Liver (tissue), 9 donors: ENCODE data around the gene CTSH. TPM values are rescaled to one million over a fixed set of nuclear protein-coding genes. Genes with fewer than 3 reads are reported as not detected.
"Not testable (repeated sequence)": the region's sequence is repeated elsewhere in the genome, so short reads cannot be mapped to it uniquely, and the experiment has no call there.

Experiments
- DNase-seq: peaks from one replicate; pipeline ENCODE4 v3.0.0-alpha.2; 2017; ENCODE audit warnings: low spot score
- H3K27ac ChIP-seq, 2 donors: one replicate each; pipeline ENCODE4 v1.7.0; 2013; ENCODE audit warnings: inconsistent platforms in 2 of 2, low read length in 2 of 2, control low read depth in 1 of 2, low read depth in 1 of 2, mild to moderate bottlenecking in 1 of 2
- H3K27me3 ChIP-seq, 4 donors: one replicate each; pipeline versions ENCODE4 v1.6.1 to v1.7.0; 2013; ENCODE audit warnings: low read length in 3 of 4, inconsistent platforms in 1 of 4, mild to moderate bottlenecking in 1 of 4, moderate library complexity in 1 of 4; ENCODE audit not compliant: control insufficient read depth in 4 of 4, insufficient read depth in 4 of 4
- H3K36me3 ChIP-seq, 4 donors: one replicate each; pipeline versions ENCODE4 v1.6.1 to v1.7.0; 2013; ENCODE audit warnings: low read length in 3 of 4, mild to moderate bottlenecking in 3 of 4, low read depth in 1 of 4, moderate library complexity in 1 of 4; ENCODE audit not compliant: control insufficient read depth in 4 of 4, insufficient read depth in 3 of 4
- H3K4me1 ChIP-seq, 4 donors: one replicate each; pipeline versions ENCODE4 v1.6.1 to v1.7.0; 2013; ENCODE audit warnings: low read length in 3 of 4, mild to moderate bottlenecking in 3 of 4, moderate library complexity in 1 of 4; ENCODE audit not compliant: control insufficient read depth in 4 of 4, insufficient read depth in 4 of 4
- H3K4me3 ChIP-seq, 3 donors: one replicate each; pipeline versions ENCODE4 v1.6.1 to v1.7.0; 2013; ENCODE audit warnings: low read length in 3 of 3, control low read depth in 1 of 3, low read depth in 1 of 3, mild to moderate bottlenecking in 1 of 3
- H3K9ac ChIP-seq, 2 donors: one replicate each; pipeline ENCODE4 v1.7.0; 2013; ENCODE audit warnings: low read length in 2 of 2, mild to moderate bottlenecking in 2 of 2, moderate library complexity in 2 of 2, control low read depth in 1 of 2, low read depth in 1 of 2
- H3K9me3 ChIP-seq, 4 donors: one replicate each; pipeline versions ENCODE4 v1.6.1 to v1.7.0; 2013; ENCODE audit warnings: low read length in 3 of 4; ENCODE audit not compliant: control insufficient read depth in 4 of 4
- EGR1 ChIP-seq, 2 donors: IDR thresholded peaks; 2 replicates each; pipeline ENCODE4 v1.6.1; 2016 to 2018; ENCODE audit warnings: antibody characterized with exemption in 2 of 2, low read depth in 2 of 2
- FOXA2 ChIP-seq: IDR thresholded peaks from 2 replicates; pipeline ENCODE4 v1.6.1; 2016; ENCODE audit warnings: antibody characterized with exemption
- GABPA ChIP-seq, 2 donors: IDR thresholded peaks in 1 of 2; conservative IDR thresholded peaks in 1 of 2; 2 replicates each; pipeline ENCODE4 v1.6.1; 2016; ENCODE audit warnings: antibody characterized with exemption in 2 of 2, mild to moderate bottlenecking in 1 of 2, moderate library complexity in 1 of 2
- HNF4A ChIP-seq, 2 donors: conservative IDR thresholded peaks; 2 replicates each; pipeline ENCODE4 v1.6.1; 2016; ENCODE audit warnings: antibody characterized with exemption in 2 of 2, mild to moderate bottlenecking in 2 of 2
- HNF4G ChIP-seq: IDR thresholded peaks from 2 replicates; pipeline ENCODE4 v1.6.1; 2016; ENCODE audit warnings: antibody characterized with exemption
- JUND ChIP-seq, 2 donors: IDR thresholded peaks; 2 replicates each; pipeline ENCODE4 v1.6.1; 2016; ENCODE audit warnings: antibody characterized with exemption in 2 of 2
- NR2F2 ChIP-seq: IDR thresholded peaks from 2 replicates; pipeline ENCODE4 v1.6.1; 2016; ENCODE audit warnings: antibody characterized with exemption
- RAD21 ChIP-seq, 2 donors: IDR thresholded peaks; 2 replicates each; pipeline ENCODE4 v1.6.1; 2016; ENCODE audit warnings: antibody characterized with exemption in 2 of 2, mild to moderate bottlenecking in 2 of 2
- RXRA ChIP-seq, 2 donors: IDR thresholded peaks; 2 replicates each; pipeline ENCODE4 v1.6.1; 2017 to 2018; ENCODE audit warnings: antibody characterized with exemption in 2 of 2, mild to moderate bottlenecking in 1 of 2
- SP1 ChIP-seq: IDR thresholded peaks from 2 replicates; pipeline ENCODE4 v1.6.1; 2018; ENCODE audit warnings: antibody characterized with exemption, mild to moderate bottlenecking
- TAF1 ChIP-seq: conservative IDR thresholded peaks from 2 replicates; pipeline ENCODE4 v1.6.1; 2016; ENCODE audit warnings: antibody characterized with exemption, mild to moderate bottlenecking
- YY1 ChIP-seq: IDR thresholded peaks from 2 replicates; pipeline ENCODE4 v1.6.1; 2016; ENCODE audit warnings: antibody characterized with exemption, mild to moderate bottlenecking
- WGBS: extraction: QIAGEN DNeasy Blood & Tissue Kit; methylation state at CpG from one replicate; pipeline ENCODE4 v1.1.7; 2013; 5-methylcytosine and 5-hydroxymethylcytosine counted together
- polyA plus RNA-seq, 2 donors: library from polyadenylated mRNA; stranded (reverse) in 1 of 2; unstranded in 1 of 2; fragments of 200-250 nt in 1 of 2; fragments of >200 nt in 1 of 2; fragmentation: Nextera tagmentation in 1 of 2; extraction: Ambion mirVana in 1 of 2; gene quantifications; one replicate each; pipeline versions ENCODE4 v1.2.1 to v1.2.3, GENCODE V29; 2013 to 2015
- total RNA-seq, 2 donors: library from RNA; depleted of rRNA; stranded (reverse); fragments of >200 nt; gene quantifications; one replicate each; pipeline ENCODE4 v1.2.3, GENCODE V29; 2014
- TF ChIP-seq, protein P1 (sequence below): IDR thresholded peaks from 2 replicates; pipeline ENCODE4 v1.6.1; 2016; ENCODE audit warnings: antibody characterized with exemption, mild to moderate bottlenecking
- TF ChIP-seq, protein P2 (sequence below): IDR thresholded peaks from 2 replicates; pipeline ENCODE4 v1.6.1; 2016; ENCODE audit warnings: antibody characterized with exemption
- TF ChIP-seq, protein P3 (sequence below): fragments of 150-350 bp; IDR thresholded peaks from 2 replicates; pipeline ENCODE4 v1.5.1; 2017; ENCODE audit warnings: improper control_type of control experiment, low read depth, low read length; ENCODE audit not compliant: missing input control
- TF ChIP-seq, protein P4 (sequence below): IDR thresholded peaks from 2 replicates; pipeline ENCODE4 v1.6.1; 2016; ENCODE audit warnings: antibody characterized with exemption
- donor health status: healthy.
- donor health status: healthy.
- donor health status: healthy.
- donor health status: healthy.
- donor health status: healthy.

Gene CTSH
- total and polyA plus RNA-seq, 4 donors: 46.3 to 162 (median 95.8) TPM

DNA sequence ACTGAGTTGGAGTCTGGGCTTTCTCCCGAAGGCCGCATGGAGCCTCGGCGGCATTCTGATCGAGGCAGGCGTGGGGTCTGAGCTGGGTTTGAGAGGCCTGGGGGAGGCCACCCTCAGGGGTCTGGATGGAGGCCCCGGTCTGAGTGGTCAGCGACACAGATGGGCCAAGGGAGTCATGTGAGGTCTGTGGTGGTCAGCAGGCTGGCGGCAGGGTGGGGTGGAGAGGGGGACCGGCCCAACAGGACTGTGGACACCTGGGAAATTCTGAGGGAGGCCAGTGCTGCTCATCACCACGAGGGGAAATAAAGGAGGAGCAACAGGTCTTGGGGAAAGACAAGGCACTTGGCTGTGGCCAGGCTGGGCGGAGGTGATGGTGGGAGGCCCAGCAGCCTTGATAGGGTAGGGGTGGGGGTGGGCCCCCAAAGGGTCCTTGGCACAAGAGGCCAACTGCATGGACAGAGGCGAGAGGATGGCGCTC, 16.2 kb downstream of the CTSH start:
- H3K36me3 ChIP-seq: peaks cover 11 to 47% (median 21%) of the 10 kb centered on the region in 4 donors
- TF ChIP-seq RXRA (IDR thresholded peaks at IDR 0.05) (no peak), SP1 (no peak)
- no peak overlapping the region for H3K4me3 ChIP-seq
- H3K4me1 ChIP-seq: peaks cover 3 to 18% (median 8%) of the 10 kb centered on the region in 4 donors
- H3K27ac ChIP-seq: no peak overlapping the region
- H3K9me3 ChIP-seq: no peaks in the 10 kb centered on the region
- H3K27me3 ChIP-seq: no peaks in the 10 kb centered on the region
- H3K9ac ChIP-seq: no peak overlapping the region
- no peak for DNase-seq
- WGBS: 94% methylated on average over 14 of the region's 14 CpGs

DNA sequence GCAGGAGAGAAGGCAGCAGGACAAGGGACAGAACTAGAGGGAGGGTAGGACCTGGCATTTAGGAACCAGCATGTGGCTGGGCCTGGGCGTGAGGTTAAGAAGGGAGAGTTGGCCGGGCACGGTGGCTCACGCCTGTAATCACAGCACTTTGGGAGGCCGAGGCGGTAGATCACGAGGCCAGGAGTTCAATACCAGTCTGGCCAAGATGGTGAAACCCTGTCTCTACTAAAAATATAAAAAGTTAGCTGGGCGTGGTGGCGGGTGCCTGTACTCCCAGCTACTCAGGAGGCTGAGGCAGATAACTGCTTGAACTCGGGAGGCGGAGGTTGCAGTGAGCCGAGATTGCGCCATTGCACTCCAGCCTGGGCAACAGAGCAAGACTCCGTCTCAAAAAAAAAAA, 16.7 kb downstream of the CTSH start:
- DNase-seq, H3K9ac ChIP-seq, H3K27me3 ChIP-seq, H3K27ac ChIP-seq, H3K9me3 ChIP-seq, H3K4me3 ChIP-seq: not testable (repeated sequence)
- Histone ChIP-seq H3K4me1 (peaks cover 0 to 13% (median 5%) of the 10 kb centered on the region in 4 donors), H3K36me3 (peaks cover 11 to 47% (median 23%) of the 10 kb centered on the region in 4 donors)
- WGBS: 96% methylated on average over 14 of the region's 14 CpGs

GRCh38 chr15:78927077-78927790, 17.6 kb downstream of the CTSH start:
- no peaks in the 10 kb centered on the region for H3K27me3 ChIP-seq
- H3K4me3 ChIP-seq: no peak overlapping the region
- H3K9ac ChIP-seq: no peak overlapping the region
- no peak for DNase-seq
- H3K36me3 ChIP-seq: peaks cover 11 to 53% (median 30%) of the 10 kb centered on the region in 4 donors
- H3K27ac ChIP-seq: no peak overlapping the region
- no peaks in the 10 kb centered on the region for H3K9me3 ChIP-seq
- 89% methylated on average over 17 of the region's 17 CpGs for WGBS
- TF ChIP-seq RAD21 (IDR thresholded peaks at IDR 0.05) (no peak), EGR1 (IDR thresholded peaks at IDR 0.05; ENCODE audit: low read depth in 2 of 2) (no peak), SP1 (no peak), GABPA (IDR thresholded peaks at IDR 0.05 in 1 of 2, conservative IDR thresholded peaks at IDR 0.05 in 1 of 2) (no peak), TAF1 (no peak), RXRA (IDR thresholded peaks at IDR 0.05) (no peak), YY1 (no peak), NR2F2 (no peak), JUND (IDR thresholded peaks at IDR 0.05) (no peak), FOXA2 (no peak), HNF4G (no peak), HNF4A (conservative IDR thresholded peaks at IDR 0.05) (no peak)
- TF ChIP-seq, protein P1, sequence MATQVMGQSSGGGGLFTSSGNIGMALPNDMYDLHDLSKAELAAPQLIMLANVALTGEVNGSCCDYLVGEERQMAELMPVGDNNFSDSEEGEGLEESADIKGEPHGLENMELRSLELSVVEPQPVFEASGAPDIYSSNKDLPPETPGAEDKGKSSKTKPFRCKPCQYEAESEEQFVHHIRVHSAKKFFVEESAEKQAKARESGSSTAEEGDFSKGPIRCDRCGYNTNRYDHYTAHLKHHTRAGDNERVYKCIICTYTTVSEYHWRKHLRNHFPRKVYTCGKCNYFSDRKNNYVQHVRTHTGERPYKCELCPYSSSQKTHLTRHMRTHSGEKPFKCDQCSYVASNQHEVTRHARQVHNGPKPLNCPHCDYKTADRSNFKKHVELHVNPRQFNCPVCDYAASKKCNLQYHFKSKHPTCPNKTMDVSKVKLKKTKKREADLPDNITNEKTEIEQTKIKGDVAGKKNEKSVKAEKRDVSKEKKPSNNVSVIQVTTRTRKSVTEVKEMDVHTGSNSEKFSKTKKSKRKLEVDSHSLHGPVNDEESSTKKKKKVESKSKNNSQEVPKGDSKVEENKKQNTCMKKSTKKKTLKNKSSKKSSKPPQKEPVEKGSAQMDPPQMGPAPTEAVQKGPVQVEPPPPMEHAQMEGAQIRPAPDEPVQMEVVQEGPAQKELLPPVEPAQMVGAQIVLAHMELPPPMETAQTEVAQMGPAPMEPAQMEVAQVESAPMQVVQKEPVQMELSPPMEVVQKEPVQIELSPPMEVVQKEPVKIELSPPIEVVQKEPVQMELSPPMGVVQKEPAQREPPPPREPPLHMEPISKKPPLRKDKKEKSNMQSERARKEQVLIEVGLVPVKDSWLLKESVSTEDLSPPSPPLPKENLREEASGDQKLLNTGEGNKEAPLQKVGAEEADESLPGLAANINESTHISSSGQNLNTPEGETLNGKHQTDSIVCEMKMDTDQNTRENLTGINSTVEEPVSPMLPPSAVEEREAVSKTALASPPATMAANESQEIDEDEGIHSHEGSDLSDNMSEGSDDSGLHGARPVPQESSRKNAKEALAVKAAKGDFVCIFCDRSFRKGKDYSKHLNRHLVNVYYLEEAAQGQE: no peak
- TF ChIP-seq, protein P2, sequence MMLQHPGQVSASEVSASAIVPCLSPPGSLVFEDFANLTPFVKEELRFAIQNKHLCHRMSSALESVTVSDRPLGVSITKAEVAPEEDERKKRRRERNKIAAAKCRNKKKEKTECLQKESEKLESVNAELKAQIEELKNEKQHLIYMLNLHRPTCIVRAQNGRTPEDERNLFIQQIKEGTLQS: no peak
- TF ChIP-seq, protein P3, sequence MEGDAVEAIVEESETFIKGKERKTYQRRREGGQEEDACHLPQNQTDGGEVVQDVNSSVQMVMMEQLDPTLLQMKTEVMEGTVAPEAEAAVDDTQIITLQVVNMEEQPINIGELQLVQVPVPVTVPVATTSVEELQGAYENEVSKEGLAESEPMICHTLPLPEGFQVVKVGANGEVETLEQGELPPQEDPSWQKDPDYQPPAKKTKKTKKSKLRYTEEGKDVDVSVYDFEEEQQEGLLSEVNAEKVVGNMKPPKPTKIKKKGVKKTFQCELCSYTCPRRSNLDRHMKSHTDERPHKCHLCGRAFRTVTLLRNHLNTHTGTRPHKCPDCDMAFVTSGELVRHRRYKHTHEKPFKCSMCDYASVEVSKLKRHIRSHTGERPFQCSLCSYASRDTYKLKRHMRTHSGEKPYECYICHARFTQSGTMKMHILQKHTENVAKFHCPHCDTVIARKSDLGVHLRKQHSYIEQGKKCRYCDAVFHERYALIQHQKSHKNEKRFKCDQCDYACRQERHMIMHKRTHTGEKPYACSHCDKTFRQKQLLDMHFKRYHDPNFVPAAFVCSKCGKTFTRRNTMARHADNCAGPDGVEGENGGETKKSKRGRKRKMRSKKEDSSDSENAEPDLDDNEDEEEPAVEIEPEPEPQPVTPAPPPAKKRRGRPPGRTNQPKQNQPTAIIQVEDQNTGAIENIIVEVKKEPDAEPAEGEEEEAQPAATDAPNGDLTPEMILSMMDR: no peak
- TF ChIP-seq, protein P4, sequence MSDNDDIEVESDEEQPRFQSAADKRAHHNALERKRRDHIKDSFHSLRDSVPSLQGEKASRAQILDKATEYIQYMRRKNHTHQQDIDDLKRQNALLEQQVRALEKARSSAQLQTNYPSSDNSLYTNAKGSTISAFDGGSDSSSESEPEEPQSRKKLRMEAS: no peak
- H3K4me1 ChIP-seq: peaks cover 0 to 9% (median 3%) of the 10 kb centered on the region in 4 donors
